Mesenteric fat pad (tissue), 1 donor: Measurements from ENCODE around the gene SEMA6D. TPM values are rescaled to one million over a fixed set of nuclear protein-coding genes. Genes with fewer than 3 reads are reported as not detected.

Source experiments
- DNase-seq: peaks from one replicate; pipeline ENCODE4 v3.0.0-alpha.2; 2020; ENCODE audit warnings: low spot score
- total RNA-seq: library from RNA; stranded (reverse); fragmentation: NEBNext Ultra II Directional; extraction: Animal tissue kit (Norgen Biotek cat#: 25700); gene quantifications from one replicate; pipeline ENCODE4 v1.2.1, GENCODE V29; 2021
- donor health status: DM: yes; HTN: yes; CAD: no.

The SEMA6D gene
- total RNA-seq, 1 donor from 2014 or later, result 4.9 TPM

DNA sequence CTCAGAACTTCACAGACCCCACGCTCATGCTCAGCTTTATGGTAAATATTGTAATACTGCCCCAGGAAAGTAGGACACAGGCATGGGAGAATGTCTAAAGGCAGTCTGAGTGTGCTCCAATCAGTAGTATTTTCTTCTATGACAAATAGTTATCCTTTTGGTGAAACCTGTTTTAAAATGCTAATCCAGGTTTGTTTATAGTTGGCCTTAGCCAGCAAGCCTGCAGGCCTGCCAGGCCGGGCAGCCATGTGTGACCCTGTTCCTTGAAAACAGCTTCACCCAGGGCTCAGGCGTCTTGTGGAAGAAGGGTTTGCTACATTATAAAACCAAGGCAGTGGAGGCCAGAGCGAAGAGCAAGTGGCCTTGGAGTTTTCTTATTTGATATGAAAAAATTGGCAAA is 104.7 kb downstream of the SEMA6D start:
- no peak for DNase-seq
